Cardiac muscle cell (in vitro differentiated cells and primary cell): ENCODE measurements around the gene ANKRD6. TPM values are rescaled to one million over a fixed set of nuclear protein-coding genes. Genes with fewer than 3 reads are reported as not detected.

Experiments
- DNase-seq, 2 donors: peaks; one replicate each; pipeline versions ENCODE4 v3.0.0 to v3.0.0-alpha.2; 2010 to 2017; ENCODE audit warnings: low read depth in 1 of 2, low spot score in 1 of 2
- H3K27ac ChIP-seq: fragments of 200-600 bp; sonication (generic); 2 replicates; pipeline ENCODE4 v1.5.1; 2016
- H3K27me3 ChIP-seq: fragments of 200-600 bp; sonication (generic); 2 replicates; pipeline ENCODE4 v1.6.0; 2016; ENCODE audit warnings: control low read depth
- H3K36me3 ChIP-seq: fragments of 200-600 bp; sonication (generic); 2 replicates; pipeline ENCODE4 v1.5.1; 2016; ENCODE audit warnings: control low read depth
- H3K4me1 ChIP-seq: fragments of 200-600 bp; sonication (generic); 2 replicates; pipeline ENCODE4 v1.8.1; 2017; ENCODE audit warnings: low read depth, mild to moderate bottlenecking, mixed run types
- H3K4me3 ChIP-seq: fragments of 200-600 bp; sonication (generic); 2 replicates; pipeline ENCODE4 v1.5.1; 2016; ENCODE audit warnings: mild to moderate bottlenecking
- H3K9me3 ChIP-seq: fragments of 200-600 bp; sonication (generic); 2 replicates; pipeline ENCODE4 v1.5.1; 2017; ENCODE audit warnings: low read depth, mild to moderate bottlenecking, control low read depth
- CTCF ChIP-seq: IDR thresholded peaks from 2 replicates; pipeline ENCODE4 v1.5.1; 2012; ENCODE audit warnings: low read depth, mild to moderate bottlenecking, low read length
- polyA plus RNA-seq: library from polyadenylated mRNA; unstranded; fragments of >200 nt; fragmentation: Nextera tagmentation; extraction: Ambion mirVana; gene quantifications from 2 replicates; pipeline ENCODE4 v1.2.1, GENCODE V29; 2016
- total RNA-seq: library from RNA; depleted of rRNA; stranded (reverse); fragments of >200 nt; gene quantifications from 2 replicates; pipeline ENCODE4 v1.2.3, GENCODE V29; 2016

The ANKRD6 gene
- total and polyA plus RNA-seq, 2 experiments from 2014 or later = 10.3 to 21.5 TPM

GRCh38 chr6:89439014-89439413 is 6.1 kb downstream of the ANKRD6 start:
- Histone ChIP-seq H3K36me3 (no peaks in the 10 kb centered on the region), H3K27ac (no peak overlapping the region), H3K4me3 (no peak overlapping the region), H3K27me3 (no peaks in the 10 kb centered on the region), H3K9me3 (no peaks in the 10 kb centered on the region), H3K4me1 (no peaks in the 10 kb centered on the region)
- TF ChIP-seq CTCF = no peak
- no peak for DNase-seq

DNA sequence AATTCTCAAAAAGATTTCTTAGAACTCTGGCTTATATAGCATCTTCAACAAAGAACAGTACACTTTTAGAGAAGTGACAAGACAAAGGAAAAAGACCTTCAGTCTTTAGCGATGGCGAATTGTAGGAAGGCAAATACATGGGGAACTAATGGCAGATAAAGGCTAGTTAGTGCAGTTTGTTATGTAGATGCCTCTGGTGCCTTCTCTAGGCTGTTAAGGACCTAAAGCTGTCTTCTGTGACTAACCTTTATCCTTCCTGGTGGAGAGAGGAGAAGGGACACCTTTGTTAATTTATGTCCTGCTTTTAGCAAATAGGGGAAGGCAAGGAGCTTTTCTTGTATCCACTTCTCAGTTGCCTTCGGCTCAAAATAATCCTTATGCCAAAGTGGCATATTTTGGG is 7.2 kb downstream of the ANKRD6 start:
- DNase-seq = no peak
- Histone ChIP-seq H3K27me3 (no peaks in the 10 kb centered on the region), H3K4me3 (no peak overlapping the region), H3K27ac (no peak overlapping the region), H3K9me3 (no peaks in the 10 kb centered on the region), H3K4me1 (no peaks in the 10 kb centered on the region), H3K36me3 (no peaks in the 10 kb centered on the region)
- no peak for TF ChIP-seq CTCF

DNA sequence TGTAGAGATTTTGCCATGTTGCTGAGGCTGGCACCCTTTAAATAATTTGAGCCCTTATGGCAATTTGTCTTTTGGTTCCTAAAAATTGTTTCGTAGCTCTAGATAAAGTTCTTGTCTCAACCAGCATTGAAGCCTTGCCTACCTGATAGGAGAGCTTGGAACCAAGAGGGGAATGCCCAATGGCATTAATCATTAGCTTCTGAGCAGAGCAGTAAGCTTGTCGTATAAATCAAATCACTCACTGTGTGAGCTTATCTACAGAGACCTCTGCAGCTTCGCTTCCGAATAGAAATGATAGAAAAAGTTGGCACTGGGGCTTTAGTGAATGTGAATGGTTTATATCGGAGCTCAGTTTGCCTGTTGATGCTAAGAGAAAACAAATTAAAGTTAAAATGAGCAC is 10.7 kb downstream of the ANKRD6 start:
- H3K9me3 ChIP-seq = no peaks in the 10 kb centered on the region
- DNase-seq = no peak
- no peak overlapping the region for H3K27ac ChIP-seq
- H3K36me3 ChIP-seq = no peaks in the 10 kb centered on the region
- H3K27me3 ChIP-seq = no peaks in the 10 kb centered on the region
- H3K4me3 ChIP-seq = no peak overlapping the region
- TF ChIP-seq CTCF = no peak
- H3K4me1 ChIP-seq = no peaks in the 10 kb centered on the region

DNA sequence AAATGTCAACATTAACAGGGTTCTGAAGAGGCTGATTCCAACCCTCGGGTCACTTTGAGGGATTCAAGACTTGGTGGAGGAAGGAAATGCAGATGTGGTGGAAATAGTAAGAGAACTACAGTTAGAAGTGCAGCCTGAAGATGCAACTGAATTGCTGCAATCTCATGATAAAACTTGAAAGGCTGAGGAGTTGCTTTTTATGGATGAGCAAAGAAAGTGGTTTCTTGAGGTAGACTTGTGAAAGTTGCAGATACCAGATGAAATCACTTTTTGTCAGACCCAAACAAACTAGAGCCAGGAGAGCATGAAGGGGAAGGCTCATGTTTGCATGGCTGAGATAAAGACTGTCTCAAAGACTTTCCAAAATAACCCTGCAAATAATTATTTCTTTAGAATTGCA is 16.2 kb downstream of the ANKRD6 start:
- Histone ChIP-seq H3K4me3 (no peak overlapping the region), H3K9me3 (no peaks in the 10 kb centered on the region), H3K27me3 (no peaks in the 10 kb centered on the region), H3K36me3 (no peaks in the 10 kb centered on the region), H3K4me1 (no peaks in the 10 kb centered on the region), H3K27ac (no peak overlapping the region)
- TF ChIP-seq CTCF = no peak
- DNase-seq = no peak

DNA sequence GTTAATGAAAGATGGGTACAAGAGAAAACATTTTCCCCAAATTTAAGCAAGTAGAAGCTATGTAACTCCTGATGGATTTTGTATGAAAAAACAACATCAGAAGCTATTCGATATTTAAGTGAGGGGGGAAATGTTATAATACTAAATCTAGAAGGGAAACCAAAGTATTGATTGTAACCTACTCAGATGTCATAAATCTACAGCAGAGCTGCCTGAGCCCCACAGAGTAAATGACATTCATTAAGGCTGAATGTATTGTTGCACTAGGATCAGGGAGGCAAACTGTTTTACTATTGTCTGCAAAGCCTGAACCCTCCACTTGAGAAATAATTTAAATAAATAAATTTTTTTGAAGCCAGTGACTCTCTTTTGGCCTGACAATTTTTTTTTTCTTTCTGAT is 19.3 kb downstream of the ANKRD6 start:
- H3K4me1 ChIP-seq = no peaks in the 10 kb centered on the region
- no peaks in the 10 kb centered on the region for H3K36me3 ChIP-seq
- H3K27ac ChIP-seq = no peak overlapping the region
- DNase-seq = no peak
- H3K9me3 ChIP-seq = no peaks in the 10 kb centered on the region
- no peak overlapping the region for H3K4me3 ChIP-seq
- H3K27me3 ChIP-seq = no peaks in the 10 kb centered on the region
- no peak for TF ChIP-seq CTCF

DNA sequence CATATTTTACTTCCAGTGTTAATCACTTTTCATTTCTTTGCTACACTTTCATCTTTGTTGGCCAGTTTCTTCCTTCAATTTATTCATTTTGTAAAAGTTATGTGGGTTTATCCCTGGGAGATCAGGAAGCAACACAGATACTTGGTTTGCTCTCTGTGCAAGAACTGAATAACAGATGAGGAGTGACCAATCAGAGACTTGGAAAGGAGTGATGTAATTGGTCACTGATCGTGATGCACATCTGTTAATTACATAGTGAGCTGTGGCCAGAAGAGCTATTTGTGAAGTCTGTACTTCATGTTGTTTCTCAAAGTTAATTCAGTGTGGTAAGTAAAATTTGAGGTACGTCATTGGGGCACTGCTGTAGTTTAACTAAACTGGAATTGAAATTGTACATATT is 21.3 kb downstream of the ANKRD6 start:
- no peak for DNase-seq
- TF ChIP-seq CTCF = no peak
- no peaks in the 10 kb centered on the region for H3K27me3 ChIP-seq

More for the DNA sequence above, 21.3 kb downstream of the ANKRD6 start:
- Histone ChIP-seq H3K9me3 (no peaks in the 10 kb centered on the region), H3K27ac (no peak overlapping the region), H3K4me1 (no peaks in the 10 kb centered on the region), H3K36me3 (no peaks in the 10 kb centered on the region), H3K4me3 (no peak overlapping the region)
